ENCODE data around the gene RBL2.

- TF ChIP-seq CTCF (IDR thresholded peaks at IDR 0.05), result no peak
- TF ChIP-seq EZH2 (IDR thresholded peaks at IDR 0.05; ENCODE audit: borderline replicate concordance, insufficient read depth, low read depth, low read length, poor library complexity, severe bottlenecking), result no peak
Observed at GRCh38 chr16:53511084-53511402, 76.8 kb downstream of the RBL2 start.

All from B cell (primary cell).